SHP77 (cell line): ENCODE measurements around the gene ZNF117.
"Not testable (repeated sequence)": the region's sequence is repeated elsewhere in the genome, so short reads cannot be mapped to it uniquely, and the experiment has no call there.

Experiments
- DNase-seq, 2 experiments: peaks; one replicate each; lab custom pipeline; 2025; lab: John Stamatoyannopoulos, UW

ZNF117 gene

GRCh38 chr7:64990936-64991335, at the start of gene ZNF117:
ZNF117 (minus strand) TSS chr7:64991036.
- DNase-seq, result no peak

- DNase-seq, result peak; percentile 66 to 73
Observed at GRCh38 chr7:65038767-65039166, 47.9 kb upstream of the ZNF117 start.

- DNase-seq, result peak; percentile 92
Observed at GRCh38 chr7:65037740-65038688, 47.2 kb upstream of the ZNF117 start.

- DNase-seq, result not testable (repeated sequence)
Observed at GRCh38 chr7:65036526-65036925, 45.7 kb upstream of the ZNF117 start.

- DNase-seq, result not testable (repeated sequence)
Observed at GRCh38 chr7:65035469-65035868, 44.6 kb upstream of the ZNF117 start.

- not testable (repeated sequence) for DNase-seq
Observed at GRCh38 chr7:65034120-65034782, 43.4 kb upstream of the ZNF117 start.

- not testable (repeated sequence) for DNase-seq
Observed at GRCh38 chr7:65033391-65033790, 42.6 kb upstream of the ZNF117 start.

- DNase-seq, result not testable (repeated sequence)
Observed at GRCh38 chr7:65025023-65025422, 34.2 kb upstream of the ZNF117 start.

GRCh38 chr7:65020978-65021377, 30.1 kb upstream of the ZNF117 start:
- DNase-seq, result not testable (repeated sequence)

GRCh38 chr7:65009881-65010280, 19.0 kb upstream of the ZNF117 start:
- DNase-seq, result not testable (repeated sequence)

GRCh38 chr7:65009394-65009793, 18.6 kb upstream of the ZNF117 start:
- DNase-seq, result not testable (repeated sequence)

- DNase-seq, result not testable (repeated sequence)
Observed at GRCh38 chr7:65007036-65007435, 16.2 kb upstream of the ZNF117 start.

- DNase-seq, result peak; percentile 98 to 99
Observed at GRCh38 chr7:65006094-65006992, 15.5 kb upstream of the ZNF117 start, which contains the start of gene ERV3-1. ERV3-1 (minus strand) TSS chr7:65006687; CDS start chr7:64993026, 13,661 bp downstream.

- DNase-seq, result no peak
Observed at GRCh38 chr7:65004575-65004974, 13.7 kb upstream of the ZNF117 start.

GRCh38 chr7:65002972-65003585, 12.2 kb upstream of the ZNF117 start:
- no peak for DNase-seq

GRCh38 chr7:65001291-65001814, 10.5 kb upstream of the ZNF117 start:
- no peak for DNase-seq

GRCh38 chr7:64999165-65000004, 8.5 kb upstream of the ZNF117 start:
- DNase-seq, result no peak

GRCh38 chr7:64998865-64999164, 8.0 kb upstream of the ZNF117 start:
- no peak for DNase-seq

GRCh38 chr7:64997927-64998391, 7.1 kb upstream of the ZNF117 start:
- DNase-seq, result no peak
